Gastrocnemius medialis (tissue), 4 donors: ENCODE data around the gene SLC7A8.

Source experiments
- CTCF ChIP-seq, 5 experiments: fragments of 450-650 bp in 3 of 5; fragments of 200-600 bp in 2 of 5; sonication (generic) in 2 of 5; IDR thresholded peaks in 4 of 5; conservative IDR thresholded peaks in 1 of 5; 1 replicate in 4 of 5; 2 replicates in 1 of 5; pipeline ENCODE4 v1.5.1; 2016 to 2019; ENCODE audit warnings: antibody characterized with exemption in 5 of 5, mild to moderate bottlenecking in 3 of 5, moderate library complexity in 3 of 5
- POLR2A ChIP-seq, 2 donors: fragments of 450-650 bp; IDR thresholded peaks; one replicate each; pipeline ENCODE4 v1.6.1; 2017; ENCODE audit warnings: antibody characterized with exemption in 2 of 2, mild to moderate bottlenecking in 2 of 2, moderate library complexity in 2 of 2

GRCh38 chr14:23080474-23080873, 103.0 kb downstream of the SLC7A8 start:
- TF ChIP-seq CTCF (IDR thresholded peaks at IDR 0.05 in 4 of 5, conservative IDR thresholded peaks at IDR 0.05 in 1 of 5), result no peak
- no peak for TF ChIP-seq POLR2A (IDR thresholded peaks at IDR 0.05)
